SK-N-SH (cell line): ENCODE results near the gene PCNX3. TPM values are rescaled to one million over a fixed set of nuclear protein-coding genes. Genes with fewer than 3 reads are reported as not detected.
A peak's percentile ranks its signal among the peaks of the same experiment; 100 is the strongest.

Experiments
- CTCF ChIA-PET: fragments of 300-600, 350-600 bp; formaldehyde crosslinking; extraction: SDS; loops from one replicate; lab custom pipeline; 2021; lab: Yijun Ruan, JAX
- POLR2A ChIA-PET: fragments of 350-600 bp; sonication (Branson Sonifier 250); formaldehyde crosslinking; extraction: SDS; loops from one replicate; lab custom pipeline; 2020; ENCODE audit warnings: antibody characterized with exemption, inconsistent platforms; lab: Yijun Ruan, JAX
- DNase-seq: peaks from one replicate; pipeline ENCODE4 v3.0.0; 2012
- H2AFZ ChIP-seq: fragments of 200-600 bp; sonication (generic); 2 replicates; pipeline ENCODE4 v1.8.1; 2016; ENCODE audit warnings: antibody characterized with exemption, mild to moderate bottlenecking, low read depth
- H3F3A ChIP-seq: fragments of 200-600 bp; sonication (generic); replicated peaks from 2 replicates; pipeline ENCODE3; 2016; ENCODE audit warnings: antibody characterized with exemption, mild to moderate bottlenecking; ENCODE audit not compliant: insufficient read depth
- H3K27ac ChIP-seq, 2 experiments: fragments of 200-500 bp in 1 of 2; fragments of 200-600 bp in 1 of 2; sonication (Bioruptor generic) in 1 of 2; sonication (generic), shearing (Covaris generic) in 1 of 2; 2 replicates each; pipeline versions ENCODE4 v1.5.1 to v1.6.1; 2014 to 2016; ENCODE audit warnings: low read depth in 2 of 2, inconsistent platforms in 1 of 2, low read length in 1 of 2, mild to moderate bottlenecking in 1 of 2, mixed read lengths in 1 of 2
- H3K27me3 ChIP-seq: fragments of 200-600 bp; sonication (generic), shearing (Covaris generic); 2 replicates; pipeline ENCODE4 v1.6.1; 2016; ENCODE audit warnings: mixed run types; ENCODE audit not compliant: insufficient read depth
- H3K36me3 ChIP-seq, 2 experiments: fragments of 200-500 bp in 1 of 2; fragments of 200-600 bp in 1 of 2; sonication (Bioruptor generic) in 1 of 2; sonication (generic) in 1 of 2; replicated peaks in 1 of 2; 2 replicates each; pipeline versions ENCODE3 to v1.5.1; 2014 to 2016; ENCODE audit warnings: low read length in 1 of 2, mild to moderate bottlenecking in 1 of 2; ENCODE audit not compliant: insufficient read depth in 2 of 2, control insufficient read depth in 1 of 2
- H3K4me1 ChIP-seq, 2 experiments: fragments of 200-500 bp in 1 of 2; fragments of 200-600 bp in 1 of 2; sonication (Bioruptor generic) in 1 of 2; sonication (generic), shearing (Covaris generic) in 1 of 2; 2 replicates each; pipeline versions ENCODE4 v1.5.1 to v1.6.1; 2014 to 2016; ENCODE audit warnings: low read depth in 1 of 2, low read length in 1 of 2, mixed run types in 1 of 2; ENCODE audit not compliant: insufficient read depth in 2 of 2, control insufficient read depth in 1 of 2
- H3K4me2 ChIP-seq: fragments of 200-600 bp; sonication (generic), shearing (Covaris generic); 2 replicates; pipeline ENCODE4 v1.6.1; 2017; ENCODE audit warnings: mixed run types
- H3K4me3 ChIP-seq, 2 experiments: fragments of 200-500 bp in 1 of 2; fragments of 200-600 bp in 1 of 2; sonication (Bioruptor generic) in 1 of 2; sonication (generic), shearing (Covaris generic) in 1 of 2; 2 replicates each; pipeline versions ENCODE4 v1.5.1 to v1.8.1; 2014 to 2016; ENCODE audit warnings: low read depth in 2 of 2, inconsistent platforms in 1 of 2, low read length in 1 of 2, mild to moderate bottlenecking in 1 of 2, mixed read lengths in 1 of 2, moderate library complexity in 1 of 2
- H3K79me2 ChIP-seq: fragments of 200-600 bp; sonication (generic); 2 replicates; pipeline ENCODE4 v1.8.1; 2017; ENCODE audit warnings: mild to moderate bottlenecking; ENCODE audit not compliant: insufficient read depth
- H3K9ac ChIP-seq: fragments of 200-600 bp; sonication (generic); 2 replicates; pipeline ENCODE4 v1.6.1; 2017; ENCODE audit warnings: mixed run types
- H3K9me2 ChIP-seq: fragments of 200-600 bp; sonication (generic); 2 replicates; pipeline ENCODE4 v1.6.1; 2017; ENCODE audit warnings: mixed run types
- H3K9me3 ChIP-seq: fragments of 200-600 bp; sonication (generic); 2 replicates; pipeline ENCODE4 v1.6.1; 2017; ENCODE audit warnings: mixed run types, mild to moderate bottlenecking, moderate library complexity
- H4K20me1 ChIP-seq: fragments of 200-600 bp; sonication (generic); 2 replicates; pipeline ENCODE4 v1.6.1; 2017; ENCODE audit warnings: mild to moderate bottlenecking, mixed run types; ENCODE audit not compliant: insufficient read depth
- FOSL2 ChIP-seq: IDR thresholded peaks from 2 replicates; pipeline ENCODE4 v1.4.0; 2012; ENCODE audit warnings: low read depth, mild to moderate bottlenecking, moderate library complexity, borderline replicate concordance
- GABPA ChIP-seq: IDR thresholded peaks from 2 replicates; pipeline ENCODE4 v1.4.0; 2012; ENCODE audit warnings: low read depth, mild to moderate bottlenecking
- MXI1 ChIP-seq: IDR thresholded peaks from 2 replicates; pipeline ENCODE4 v1.6.1; 2012; ENCODE audit warnings: mild to moderate bottlenecking, low read depth, low read length, improper control_type of control experiment
- NFIC ChIP-seq: IDR thresholded peaks from 2 replicates; pipeline ENCODE4 v1.4.0; 2012; ENCODE audit warnings: borderline replicate concordance
- REST ChIP-seq: IDR thresholded peaks from 2 replicates; pipeline ENCODE4 v1.6.1; 2012; ENCODE audit warnings: mild to moderate bottlenecking, low read depth, low read length, moderate library complexity
- TAF1 ChIP-seq: IDR thresholded peaks from 2 replicates; pipeline ENCODE4 v1.6.1; 2012; ENCODE audit warnings: low read depth, mild to moderate bottlenecking, low read length, moderate library complexity, borderline replicate concordance
- USF1 ChIP-seq: IDR thresholded peaks from 2 replicates; pipeline ENCODE4 v1.4.0; 2012; ENCODE audit warnings: low read depth, borderline replicate concordance
- YY1 ChIP-seq: IDR thresholded peaks from 2 replicates; pipeline ENCODE4 v1.4.0; 2012; ENCODE audit warnings: low read depth, mild to moderate bottlenecking
- WGBS: methylation state at CpG from one replicate; pipeline ENCODE4 v1.1.6; 2017; ENCODE audit warnings: low lambda C conversion rate; 5-methylcytosine and 5-hydroxymethylcytosine counted together
- polyA plus RNA-seq, 3 experiments: library from polyadenylated mRNA; depleted of rRNA; stranded (reverse); fragments of >200 nt; gene quantifications; 2 replicates each; pipeline ENCODE4 v1.2.3, GENCODE V29; 2012

PCNX3 gene
- polyA plus RNA-seq, 1 of the 3 experiments (the other 2 are of a cell fraction) = 33.7 TPM

- TF ChIP-seq REST (no peak), NFIC (no peak), GABPA (no peak), USF1 (no peak), MXI1 (no peak), TAF1 (no peak), FOSL2 (no peak), YY1 (no peak)
Observed at GRCh38 chr11:65650547-65651338, 35.2 kb downstream of the PCNX3 start (continued).

GRCh38 chr11:65651339-65651588 is 35.7 kb downstream of the PCNX3 start:
- Histone ChIP-seq H3K4me2 (no peak overlapping the region), H3K9me2 (no peaks in the 10 kb centered on the region), H2AFZ (no peak overlapping the region), H3K79me2 (no peaks in the 10 kb centered on the region), H3K4me1 (peaks cover 11 to 26% of the 10 kb centered on the region in 2 experiments), H3K9ac (no peak overlapping the region), H4K20me1 (no peaks in the 10 kb centered on the region), H3F3A (peaks cover 49% of the 10 kb centered on the region), H3K9me3 (no peaks in the 10 kb centered on the region), H3K27ac (peak overlapping the region; percentile 20 to 92; a peak in 2 of 4 replicates), H3K27me3 (no peaks in the 10 kb centered on the region), H3K36me3 (peaks cover 19 to 31% of the 10 kb centered on the region in 2 experiments), H3K4me3 (no peak overlapping the region)
- ChIA-PET CTCF (interaction anchor here (2.5 kb wide), 1 partner anchor 25 kb away, joined by 10 read pairs; no protein-coding TSS in a partner anchor), POLR2A (interaction anchor here (4.1 kb wide), 1 partner anchor 12 kb away, joined by 25 read pairs; the partner anchor contains the start of gene SIPA1)
- TF ChIP-seq TAF1 = no peak
- 100% methylated on average over 3 of the region's 3 CpGs for WGBS
- DNase-seq = no peak
